Suppressor macrophage treated with lipopolysaccharide for 4 hours (primary cell): ENCODE data around the gene OR4D6.
"Not testable (repeated sequence)": the region's sequence is repeated elsewhere in the genome, so short reads cannot be mapped to it uniquely, and the experiment has no call there.

Experiments
- DNase-seq: peaks from one replicate; pipeline ENCODE4 v3.0.0-alpha.2; 2020

Gene OR4D6

GRCh38 chr11:59456661-59457060 lies at the start of gene OR4D6:
TSS of gene OR4D6 (plus strand) at chr11:59456961. CDS start at chr11:59456961, 0 bp downstream.
- DNase-seq, result no peak

DNA sequence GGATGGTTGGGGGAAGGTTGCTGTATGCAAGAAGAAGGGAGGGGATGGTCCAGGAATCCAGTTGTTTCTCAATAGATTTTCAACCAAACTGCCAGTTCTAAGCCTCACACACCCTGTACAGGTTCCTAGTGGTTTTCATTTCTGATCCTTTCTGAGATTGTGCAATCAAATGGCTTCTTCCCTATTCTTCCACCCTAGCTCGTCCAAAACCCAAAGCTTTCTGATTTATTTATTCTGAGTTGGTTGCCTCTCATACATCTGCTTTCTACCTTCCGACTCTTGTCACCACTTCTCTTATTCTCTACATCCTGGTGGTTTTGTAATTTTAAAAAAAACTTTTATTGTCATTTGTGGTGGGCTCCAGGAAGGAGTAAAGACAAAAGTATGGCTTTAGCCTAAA lies 43.1 kb upstream of the OR4D6 start:
- DNase-seq, result peak; percentile 46

- peak; percentile 40 for DNase-seq
Observed at GRCh38 chr11:59415111-59415510, 41.6 kb upstream of the OR4D6 start.

DNA sequence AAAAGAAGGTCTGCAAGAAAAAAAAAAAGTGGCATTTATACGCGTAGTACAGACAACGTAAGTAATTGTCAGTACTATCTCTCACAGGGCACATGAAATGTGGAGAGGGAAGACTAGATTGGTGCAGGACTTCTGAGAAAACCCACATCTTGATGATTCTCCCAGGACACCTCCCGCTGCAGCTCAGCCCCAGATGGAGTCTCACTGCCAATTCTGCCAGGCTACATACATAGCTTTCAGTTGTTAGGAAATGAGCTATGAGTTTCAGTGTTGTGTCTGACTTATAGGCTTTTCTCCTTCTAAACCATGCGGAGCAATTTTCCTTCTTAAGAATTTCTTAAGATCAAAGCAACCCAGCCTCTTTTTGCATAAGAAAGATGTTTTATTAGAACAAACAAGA lies 40.1 kb upstream of the OR4D6 start:
- DNase-seq, result no peak

DNA sequence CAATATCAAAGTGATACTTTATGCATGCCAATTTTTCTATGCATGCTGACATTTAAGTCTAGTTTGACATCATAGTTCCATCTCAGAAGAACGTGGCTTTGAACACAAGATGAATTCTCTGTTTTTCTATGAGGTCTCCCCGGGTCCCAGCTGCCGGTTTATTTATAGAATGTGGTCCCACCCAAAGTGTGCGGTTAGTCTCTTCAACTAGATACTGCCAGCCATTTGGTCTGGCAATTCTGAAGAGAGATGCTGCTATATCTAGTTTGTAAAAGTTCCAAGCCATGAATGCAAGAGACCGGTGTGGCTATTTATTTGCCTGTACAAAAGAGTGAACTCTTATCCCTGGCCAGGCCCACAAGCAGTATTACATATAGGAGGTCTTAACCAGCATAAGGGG lies 39.7 kb upstream of the OR4D6 start:
- DNase-seq, result no peak

DNA sequence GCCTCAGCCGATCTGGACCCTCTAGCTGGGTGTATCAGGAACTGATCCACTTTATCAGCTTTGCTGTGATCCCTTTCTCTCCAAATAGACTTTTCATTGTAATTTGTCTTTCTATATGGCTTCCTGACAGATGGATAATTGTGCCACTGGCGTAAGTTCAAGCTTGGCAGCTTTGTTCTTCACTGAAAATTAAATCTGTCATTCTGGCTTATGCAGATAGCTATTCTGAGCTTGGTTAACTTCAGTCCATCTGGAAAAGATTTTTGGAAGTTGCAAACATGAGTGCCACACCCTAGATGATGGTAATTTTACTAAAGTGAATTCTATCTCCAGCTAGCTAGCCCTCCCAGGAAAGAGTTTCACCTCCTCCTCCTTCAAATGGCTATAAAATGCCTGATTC lies 38.6 kb upstream of the OR4D6 start:
- DNase-seq, result no peak

DNA sequence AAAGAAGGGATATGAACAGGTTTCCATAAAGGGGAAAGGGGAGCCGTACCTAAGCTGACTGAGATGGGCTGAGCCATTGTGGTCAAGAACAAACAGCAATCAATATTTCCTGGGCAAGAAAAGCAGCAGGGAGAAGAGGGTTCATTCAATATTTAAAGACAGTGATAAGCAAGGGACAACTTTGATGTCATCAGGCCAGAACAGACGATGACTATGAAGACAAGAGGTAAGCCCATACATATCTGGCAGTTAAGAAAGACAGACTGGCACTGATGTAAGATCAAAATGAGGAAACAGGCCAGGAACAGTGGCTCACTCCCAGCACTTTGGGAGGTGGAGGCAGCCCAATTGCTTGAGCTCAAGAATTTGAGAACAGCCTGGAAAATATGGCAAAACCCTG lies 32.9 kb upstream of the OR4D6 start:
- peak; percentile 6 for DNase-seq

- no peak for DNase-seq
Observed at GRCh38 chr11:59425131-59425530, 31.6 kb upstream of the OR4D6 start.

DNA sequence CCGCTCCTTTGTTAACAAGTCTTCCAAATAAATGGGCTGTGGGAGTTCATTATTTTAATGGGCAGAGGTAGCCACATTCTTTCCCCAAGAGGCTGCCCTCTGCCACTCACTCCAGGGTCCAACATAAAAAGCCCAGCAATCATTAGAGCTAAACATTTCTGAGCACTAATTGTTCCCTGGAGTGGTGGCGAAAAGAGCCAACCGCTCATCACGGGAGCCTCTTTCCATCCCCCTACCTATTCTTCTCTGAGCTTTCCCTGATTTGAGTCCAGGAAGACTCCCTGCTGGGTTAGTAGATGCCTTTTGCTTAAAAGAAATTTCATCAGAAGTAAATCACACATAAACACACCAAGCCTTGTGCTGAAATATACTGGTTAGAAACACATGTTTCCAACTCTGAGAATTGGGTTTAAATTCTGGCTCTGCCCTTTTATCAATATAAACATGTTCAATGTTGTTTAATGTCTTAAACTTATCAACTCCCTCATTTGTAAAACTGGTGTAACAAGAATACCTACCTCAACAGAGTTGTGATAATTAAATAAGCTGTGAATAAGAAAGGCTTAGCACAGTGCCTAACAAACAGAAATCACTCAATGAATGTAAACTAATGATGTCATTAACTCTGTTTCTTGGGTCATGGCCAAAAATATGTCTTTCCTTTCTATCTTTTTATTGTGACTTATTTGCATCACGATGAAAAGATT lies 30.2 kb upstream of the OR4D6 start, which contains the start of gene OR5A2:
TSS of gene OR5A2 (minus strand) at position 53 of the 707 bp plus-strand sequence. CDS start 3,460 bp downstream, outside the sequence.
- no peak for DNase-seq

DNA sequence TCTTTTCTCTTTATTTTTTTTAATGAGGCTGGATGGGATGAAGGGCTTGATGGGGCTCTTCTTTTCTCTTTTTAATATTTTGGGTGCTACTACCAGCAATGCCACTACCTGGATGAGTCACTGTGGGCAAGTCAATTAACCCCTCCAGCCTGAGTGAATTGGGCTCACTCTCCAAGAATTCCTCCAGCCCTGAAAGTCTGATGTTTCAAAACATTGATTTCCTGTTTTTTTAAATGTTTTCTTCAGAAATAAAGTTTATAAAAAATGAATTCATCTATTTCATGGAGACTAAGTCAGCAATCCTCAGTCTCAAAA lies 29.7 kb upstream of the OR4D6 start:
- no peak for DNase-seq

GRCh38 chr11:59429924-59430516 lies 26.7 kb upstream of the OR4D6 start:
- DNase-seq, result peak; percentile 86

GRCh38 chr11:59436169-59436568 lies 20.6 kb upstream of the OR4D6 start, which contains the start of gene OR5A1:
TSS of gene OR5A1 (plus strand) at chr11:59436469. CDS start at chr11:59443169, 6,700 bp downstream.
- DNase-seq, result no peak

- DNase-seq, result no peak
Observed at GRCh38 chr11:59437770-59438169, 19.0 kb upstream of the OR4D6 start.

DNA sequence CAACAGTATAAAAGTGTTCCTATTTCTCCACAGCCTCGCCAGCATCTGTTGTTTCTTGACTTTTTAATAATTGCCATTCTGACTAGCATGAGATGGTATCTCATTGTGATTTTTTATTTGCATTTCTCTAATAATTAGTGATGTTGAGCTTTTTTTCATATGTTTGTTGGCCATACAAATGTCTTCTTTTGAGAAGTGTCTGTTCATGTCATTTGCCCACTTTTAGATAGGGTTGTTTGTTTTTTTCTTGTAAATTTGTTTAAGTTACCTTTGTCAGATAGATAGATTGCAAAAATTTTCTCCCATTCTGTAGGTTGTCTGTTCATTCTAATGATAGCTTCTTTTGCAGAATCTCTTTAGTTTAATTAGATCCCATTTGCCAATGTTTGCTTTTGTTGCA lies 11.1 kb upstream of the OR4D6 start:
- DNase-seq, result not testable (repeated sequence)

DNA sequence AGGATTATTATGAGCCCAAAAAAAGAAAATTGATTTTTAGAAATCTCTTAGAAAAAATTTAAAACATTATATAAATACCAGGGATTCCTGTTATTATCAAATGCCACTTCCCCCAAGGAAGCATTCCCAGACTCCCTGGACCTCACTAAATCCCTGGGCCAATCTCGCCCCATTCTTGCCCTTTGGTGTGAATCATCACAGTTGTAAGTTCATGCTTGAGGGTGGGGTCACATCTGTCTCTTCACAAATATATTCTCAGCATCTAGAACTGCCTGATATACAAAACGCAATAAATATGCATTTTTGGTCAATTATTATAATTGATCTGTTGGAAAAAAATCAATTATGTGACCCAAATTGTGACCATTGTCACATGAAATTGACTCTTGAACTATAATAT lies 8.3 kb upstream of the OR4D6 start:
- no peak for DNase-seq

GRCh38 chr11:59459916-59460315 lies 3.2 kb downstream of the OR4D6 start:
- DNase-seq, result no peak

DNA sequence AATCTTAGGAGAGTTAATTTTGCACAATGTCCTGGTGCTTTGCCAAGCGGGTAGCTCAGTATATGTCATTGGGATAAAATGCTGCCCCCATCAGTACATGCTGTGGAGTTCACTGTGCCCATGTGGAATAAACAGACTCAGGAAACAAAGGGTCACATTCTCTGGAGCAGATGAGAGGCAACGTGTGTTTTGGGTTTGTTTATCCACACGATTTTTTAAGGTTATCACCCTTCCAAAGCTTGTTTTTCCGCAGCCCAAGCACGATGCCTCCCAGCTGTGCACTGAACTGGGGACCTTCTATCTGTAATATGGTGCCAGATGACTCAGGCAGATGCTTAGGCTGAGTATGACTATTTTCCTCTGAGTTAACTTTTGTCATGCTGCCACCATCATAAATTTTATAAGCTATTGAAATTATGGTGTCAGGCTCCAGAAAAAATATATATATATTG lies 6.5 kb downstream of the OR4D6 start:
- DNase-seq, result no peak

- DNase-seq, result no peak
Observed at GRCh38 chr11:59473015-59473414, 16.3 kb downstream of the OR4D6 start, which contains the start of gene OR4D10. TSS of gene OR4D10 (plus strand) at chr11:59473315. CDS start at chr11:59477430, 4,115 bp downstream.

DNA sequence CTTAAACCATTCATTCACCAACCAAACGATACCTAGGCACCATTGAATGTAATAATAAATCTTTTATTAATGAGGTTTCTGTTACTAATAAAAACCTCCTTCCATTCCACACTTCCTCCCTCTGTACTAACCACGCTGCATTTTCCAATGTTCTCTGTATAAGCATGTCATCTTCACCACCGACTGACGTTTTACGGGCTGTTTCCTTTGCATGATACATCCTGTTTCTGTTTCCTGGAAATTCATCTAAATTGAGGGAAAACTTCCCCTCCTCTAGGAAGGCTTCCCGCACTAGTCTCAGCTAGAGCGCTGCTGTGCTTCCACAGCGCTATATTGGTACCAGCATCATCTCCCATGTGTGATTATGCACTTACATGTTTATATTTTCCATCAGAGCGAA lies 18.4 kb downstream of the OR4D6 start:
- no peak for DNase-seq

DNA sequence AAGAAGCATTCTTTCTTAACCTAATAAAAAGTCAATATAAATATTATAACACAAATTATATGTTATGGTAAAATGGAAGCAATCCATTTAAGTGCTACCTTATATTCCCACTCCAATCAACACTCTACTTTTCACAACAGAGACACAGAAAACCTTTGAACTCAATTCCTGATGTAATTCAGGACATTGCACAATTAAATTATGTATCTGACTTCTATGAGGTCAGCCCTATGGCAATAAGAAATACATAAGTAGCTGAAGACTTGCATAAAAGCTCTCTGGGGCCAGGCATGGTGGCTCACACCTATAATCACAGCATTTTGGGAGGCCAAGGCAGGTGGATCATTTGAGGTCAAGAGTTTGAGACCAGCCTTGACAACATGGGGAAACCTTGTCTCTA lies 23.1 kb downstream of the OR4D6 start:
- DNase-seq, result peak; percentile 21

GRCh38 chr11:59480359-59480758 lies 23.6 kb downstream of the OR4D6 start:
- no peak for DNase-seq

- no peak for DNase-seq
Observed at GRCh38 chr11:59501931-59502330, 45.2 kb downstream of the OR4D6 start.

- no peak for DNase-seq
Observed at GRCh38 chr11:59503276-59503675, 46.5 kb downstream of the OR4D6 start, which contains the start of gene OR4D11. TSS of gene OR4D11 (plus strand) at chr11:59503576. CDS start at chr11:59503576, 0 bp downstream.
